GM18861 (cell line): ENCODE measurements around the gene BAD.
A peak's percentile ranks its signal among the peaks of the same experiment; 100 is the strongest.

Experiments
- ATAC-seq: cut with Tn5 transposase; IDR thresholded peaks from one replicate; pipeline ENCODE4 v1.9.1; 2021; ENCODE audit not compliant: unreplicated experiment

Gene BAD

DNA sequence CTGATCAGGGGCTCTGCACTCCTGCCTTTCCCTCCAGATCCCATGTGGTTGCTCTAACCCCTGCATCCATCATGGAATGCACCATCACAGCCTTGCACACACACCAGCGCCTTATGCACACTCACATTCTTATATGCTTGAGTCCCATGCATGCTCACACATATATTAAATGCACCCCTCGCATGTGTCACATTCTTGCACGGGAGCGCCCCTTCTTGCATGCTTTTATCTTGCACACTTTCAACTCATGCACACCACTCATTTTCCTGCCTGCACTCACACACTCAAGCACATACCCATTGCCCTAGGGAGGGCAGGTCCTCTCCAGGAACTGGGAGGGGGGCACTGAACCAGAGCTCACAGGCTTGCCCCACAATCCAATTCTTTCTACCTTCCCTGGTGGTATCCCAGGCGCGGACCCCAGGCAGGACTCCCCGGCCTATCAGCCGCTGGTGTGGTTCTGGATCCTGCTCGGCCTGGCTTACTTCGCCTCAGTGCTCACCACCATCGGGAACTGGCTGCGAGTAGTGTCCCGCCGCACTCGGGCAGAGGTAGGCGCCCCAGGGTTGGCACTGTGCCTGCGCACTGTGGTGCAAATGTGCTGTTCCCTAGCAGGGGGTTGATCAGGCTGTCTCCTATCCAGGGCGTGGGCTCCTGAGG is 13.4 kb upstream of the BAD start:
- no peak for ATAC-seq

GRCh38 chr11:64296830-64297698 is 12.6 kb upstream of the BAD start:
- no peak for ATAC-seq

DNA sequence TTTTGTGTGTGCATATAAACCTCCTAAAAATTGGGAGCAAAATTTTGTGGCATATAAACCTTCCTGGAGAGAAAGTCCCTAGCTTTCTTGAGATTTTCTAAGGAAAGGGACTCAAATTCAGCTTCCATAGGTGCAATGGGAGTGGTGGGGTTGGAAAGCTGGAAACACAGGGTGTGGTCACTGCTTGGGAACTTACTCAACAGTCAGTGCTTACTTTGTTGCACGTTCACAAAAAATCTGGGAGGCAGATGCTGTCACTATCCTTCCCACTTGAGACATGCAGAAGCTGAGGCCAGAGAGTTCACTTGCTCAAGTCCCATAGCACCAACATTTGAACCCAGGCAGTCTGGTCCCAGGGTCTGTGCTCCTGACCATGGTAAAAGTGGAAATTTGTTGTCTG is 11.8 kb upstream of the BAD start:
- no peak for ATAC-seq

DNA sequence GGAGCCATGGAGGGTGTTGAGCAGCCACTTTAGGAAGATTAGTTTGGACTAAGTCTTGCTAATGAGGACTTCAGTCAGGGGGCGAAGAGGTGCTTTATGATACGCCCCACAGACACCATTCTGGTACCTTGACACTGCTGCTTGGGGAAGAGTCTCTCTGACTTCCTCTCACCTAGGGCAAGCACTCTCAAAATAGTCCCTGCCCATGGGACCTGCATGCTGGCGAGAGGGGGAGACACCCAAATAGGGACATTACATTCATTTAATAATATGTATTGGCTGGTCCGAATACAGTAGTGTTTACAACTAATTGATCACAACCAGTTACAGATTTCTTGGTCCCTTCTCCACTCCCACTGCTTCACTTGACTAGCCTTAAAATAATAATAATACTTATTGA is 11.3 kb upstream of the BAD start:
- no peak for ATAC-seq

GRCh38 chr11:64294774-64295173 is 10.3 kb upstream of the BAD start:
- no peak for ATAC-seq

DNA sequence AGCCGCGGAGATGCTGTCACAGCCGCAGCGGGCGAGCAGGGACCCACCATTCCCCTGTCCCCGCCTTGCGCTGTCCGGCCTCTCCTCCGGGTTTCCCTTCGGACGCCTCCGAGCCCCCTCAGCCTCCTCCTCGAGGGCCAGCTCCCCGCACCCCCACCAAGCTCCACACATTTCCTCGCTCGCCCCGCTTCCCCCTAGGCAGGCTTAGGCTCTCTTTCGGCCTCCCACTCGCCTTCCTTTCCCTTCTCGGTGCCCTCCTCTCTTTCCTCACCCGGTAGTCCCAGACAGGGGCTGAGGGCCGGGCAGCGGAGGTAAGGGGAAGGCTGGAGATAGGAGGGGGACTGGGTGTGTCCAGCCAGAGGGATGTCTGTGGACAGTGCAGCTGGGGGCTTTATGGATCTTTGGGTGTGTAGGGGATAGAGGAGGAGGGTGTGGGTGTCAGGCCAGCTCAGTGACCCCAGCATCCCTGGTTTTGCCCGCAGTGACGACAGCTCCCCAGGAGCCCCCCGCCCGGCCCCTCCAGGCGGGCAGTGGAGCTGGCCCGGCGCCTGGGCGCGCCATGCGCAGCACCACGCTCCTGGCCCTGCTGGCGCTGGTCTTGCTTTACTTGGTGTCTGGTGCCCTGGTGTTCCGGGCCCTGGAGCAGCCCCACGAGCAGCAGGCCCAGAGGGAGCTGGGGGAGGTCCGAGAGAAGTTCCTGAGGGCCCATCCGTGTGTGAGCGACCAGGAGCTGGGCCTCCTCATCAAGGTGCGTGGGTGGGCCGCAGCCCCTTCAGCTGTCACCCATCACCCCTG is 8.2 kb upstream of the BAD start:
- ATAC-seq, result no peak

- ATAC-seq, result no peak
Measured at GRCh38 chr11:64291752-64292459, 7.4 kb upstream of the BAD start.

DNA sequence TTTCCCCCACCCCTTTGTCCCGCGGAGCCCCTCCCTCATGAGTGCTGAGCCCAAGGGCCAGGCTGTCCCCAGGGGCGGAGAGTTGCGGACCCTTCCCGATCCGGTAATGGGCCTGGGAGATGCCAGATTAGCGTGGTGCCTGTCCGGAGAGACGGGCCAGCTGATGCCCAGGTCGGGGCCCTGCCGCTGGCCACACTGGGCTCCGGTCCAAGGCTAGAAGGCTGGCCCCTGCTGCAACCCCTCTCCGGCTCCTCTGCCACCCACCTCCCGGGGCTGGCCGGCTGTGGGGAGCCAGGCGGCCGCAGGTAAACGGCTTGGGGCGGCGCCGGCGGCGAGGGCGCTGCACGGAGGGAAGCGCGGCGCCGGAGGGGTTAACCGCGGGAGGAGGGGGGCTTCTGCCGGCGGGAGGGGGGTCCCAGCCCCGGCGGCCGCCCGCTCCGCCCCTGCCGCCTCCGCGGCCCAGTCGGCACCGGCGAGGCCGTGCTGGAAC is 6.8 kb upstream of the BAD start, which contains the start of gene KCNK4:
Gene KCNK4 (plus strand): TSS at position 41 of the 490 bp plus-strand sequence. CDS start 1,717 bp downstream, outside the sequence.
- ATAC-seq, result no peak

DNA sequence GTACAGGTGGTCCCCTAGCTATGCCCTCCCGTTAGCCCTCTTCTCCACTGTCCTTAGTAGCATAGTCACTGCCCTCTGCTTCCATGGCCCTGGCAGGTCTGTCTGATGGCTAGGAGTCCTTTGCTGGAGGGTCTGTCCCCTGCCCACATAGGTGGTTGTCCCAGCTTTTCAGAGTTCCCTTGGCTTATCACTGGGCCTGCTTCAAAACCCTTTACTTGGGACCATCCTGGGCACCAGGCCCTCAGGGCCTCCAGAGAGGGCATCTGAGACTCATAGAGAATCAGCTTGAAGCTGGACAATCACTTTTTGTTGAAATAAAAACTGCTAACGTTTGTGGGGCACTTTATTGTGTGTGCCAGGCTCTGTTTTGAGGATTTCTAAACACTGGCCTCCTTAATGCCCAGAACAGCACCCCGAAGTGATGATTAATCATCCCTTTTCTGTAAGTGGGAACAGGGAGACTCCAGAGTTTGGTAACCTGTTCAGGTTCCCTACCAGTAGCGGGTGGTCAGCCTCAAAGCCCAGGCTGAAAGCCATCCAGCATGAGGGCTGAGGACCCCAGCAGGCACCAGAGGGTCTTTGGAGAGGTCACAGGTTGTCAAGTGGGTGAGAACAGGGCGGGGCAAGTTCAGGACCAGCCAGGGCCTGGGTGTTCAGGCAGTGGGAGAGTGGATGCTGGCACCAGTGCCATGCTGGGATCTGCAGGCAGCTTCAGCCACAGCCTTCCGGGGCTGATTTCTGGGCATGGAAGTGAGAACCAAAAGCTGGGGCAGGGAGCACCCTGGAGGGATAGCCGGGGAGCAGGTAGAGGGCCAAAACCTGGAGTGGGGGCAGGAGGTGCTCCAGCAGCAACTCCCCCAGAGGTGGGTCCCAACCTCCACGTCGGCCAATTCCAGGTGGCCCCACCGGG is 6.1 kb upstream of the BAD start:
- ATAC-seq, result no peak

DNA sequence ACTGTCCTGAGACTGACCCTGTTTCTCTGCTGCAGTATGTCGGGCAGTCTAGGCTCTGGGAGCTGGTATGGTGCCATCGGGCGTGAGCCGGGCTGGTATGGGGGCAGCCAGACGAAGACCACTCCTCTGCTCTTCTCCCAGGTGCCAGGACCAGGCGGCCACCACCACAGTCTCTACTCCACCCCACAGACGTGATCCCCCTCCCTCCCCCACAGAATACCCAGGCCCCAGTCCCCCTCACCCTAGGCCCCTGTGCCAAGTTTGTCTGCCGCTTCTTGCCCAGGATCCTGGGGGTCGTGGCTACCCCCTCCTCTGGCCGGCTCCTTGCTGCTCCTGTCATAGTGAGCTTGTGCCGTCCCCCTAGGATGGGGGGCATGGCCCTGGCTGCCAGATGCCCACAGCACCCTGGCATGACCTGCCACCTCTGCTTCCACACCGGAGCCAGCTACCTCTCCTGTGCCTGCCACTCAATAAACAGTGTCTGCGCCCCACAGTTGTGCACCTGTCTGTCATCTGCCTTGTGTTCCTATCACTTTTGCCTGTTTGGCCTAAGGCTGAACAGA is 4.6 kb upstream of the BAD start:
- no peak for ATAC-seq

GRCh38 chr11:64288353-64288750 is 3.9 kb upstream of the BAD start:
- ATAC-seq, result no peak

DNA sequence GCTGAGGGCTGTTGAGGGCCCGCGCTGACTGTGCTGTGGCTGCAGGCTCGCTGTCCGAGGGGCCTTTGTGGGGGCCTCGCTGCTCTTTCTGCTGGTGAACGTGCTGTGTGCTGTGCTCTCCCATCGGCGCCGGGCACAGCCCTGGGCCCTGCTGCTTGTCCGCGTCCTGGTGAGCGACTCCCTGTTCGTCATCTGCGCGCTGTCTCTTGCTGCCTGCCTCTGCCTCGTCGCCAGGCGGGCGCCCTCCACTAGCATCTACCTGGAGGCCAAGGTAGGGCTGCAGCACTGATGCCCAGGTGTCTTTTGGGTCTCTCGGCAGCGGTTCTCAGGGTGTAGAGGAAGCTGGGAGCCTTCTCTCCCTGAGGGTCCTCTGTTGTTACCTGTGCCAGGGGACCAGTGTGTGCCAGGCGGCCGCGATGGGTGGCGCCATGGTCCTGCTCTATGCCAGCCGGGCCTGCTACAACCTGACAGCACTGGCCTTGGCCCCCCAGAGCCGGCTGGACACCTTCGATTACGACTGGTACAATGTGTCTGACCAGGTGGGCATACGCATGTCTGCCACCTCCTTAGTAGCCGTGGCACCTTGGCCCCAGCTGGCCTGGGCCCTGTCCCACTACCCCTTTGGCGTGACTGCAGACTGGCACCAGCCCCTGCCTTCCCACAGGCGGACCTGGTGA is 3.3 kb upstream of the BAD start:
- ATAC-seq, result no peak

DNA sequence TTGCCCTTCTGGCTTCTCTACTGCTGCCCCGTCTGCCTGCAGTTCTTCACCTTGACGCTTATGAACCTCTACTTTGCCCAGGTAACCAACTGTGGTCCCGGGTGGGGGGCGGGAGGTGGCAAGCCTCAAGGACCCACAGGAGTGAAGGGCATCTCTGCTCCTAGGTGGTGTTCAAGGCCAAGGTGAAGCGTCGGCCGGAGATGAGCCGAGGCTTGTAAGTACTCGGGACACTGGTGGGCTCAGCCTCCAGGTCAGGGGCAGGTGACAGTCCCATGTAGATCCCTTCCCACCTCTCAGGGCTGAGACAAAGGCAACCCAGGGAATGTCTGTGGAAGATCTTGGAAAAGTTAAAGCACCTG is 2.3 kb upstream of the BAD start:
- ATAC-seq, result no peak

DNA sequence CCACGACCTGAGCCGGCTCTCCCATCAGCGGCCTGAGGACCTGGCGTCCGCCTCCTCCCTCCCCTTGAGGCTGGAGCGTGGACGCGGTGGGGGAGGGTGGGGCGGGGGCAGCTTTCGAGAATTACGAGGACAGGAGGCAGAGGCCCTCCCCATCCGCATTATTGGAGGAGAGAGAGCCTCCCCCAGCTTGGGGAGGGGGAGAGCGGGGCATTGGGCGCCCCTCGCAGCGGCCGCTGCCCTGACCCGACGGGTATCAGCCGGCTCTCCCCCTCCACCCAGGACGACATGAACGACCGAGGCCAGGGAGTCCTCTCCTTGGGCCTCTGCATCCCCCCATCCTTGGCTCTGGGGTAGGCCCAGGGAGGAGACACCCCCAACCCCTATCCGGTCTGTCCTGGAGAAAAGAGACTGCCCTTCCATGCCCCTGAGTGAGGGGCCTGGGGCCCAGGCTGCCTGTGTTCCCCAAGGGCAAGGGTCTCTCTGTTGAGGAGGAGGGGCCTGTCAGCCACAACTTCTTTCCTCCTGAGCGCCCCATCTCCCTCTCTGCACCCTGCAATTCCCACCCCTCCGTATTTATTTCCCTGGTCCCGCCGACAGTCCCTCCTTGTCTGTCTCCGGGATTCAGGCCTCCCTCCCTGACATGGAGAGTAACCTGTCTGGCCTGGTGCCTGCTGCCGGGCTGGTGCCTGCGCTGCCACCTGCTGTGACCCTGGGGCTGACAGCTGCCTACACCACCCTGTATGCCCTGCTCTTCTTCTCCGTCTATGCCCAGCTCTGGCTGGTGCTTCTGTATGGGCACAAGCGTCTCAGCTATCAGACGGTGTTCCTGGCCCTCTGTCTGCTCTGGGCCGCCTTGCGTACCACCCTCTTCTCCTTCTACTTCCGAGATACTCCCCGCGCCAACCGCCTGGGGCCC is 1.7 kb upstream of the BAD start:
- no peak for ATAC-seq

DNA sequence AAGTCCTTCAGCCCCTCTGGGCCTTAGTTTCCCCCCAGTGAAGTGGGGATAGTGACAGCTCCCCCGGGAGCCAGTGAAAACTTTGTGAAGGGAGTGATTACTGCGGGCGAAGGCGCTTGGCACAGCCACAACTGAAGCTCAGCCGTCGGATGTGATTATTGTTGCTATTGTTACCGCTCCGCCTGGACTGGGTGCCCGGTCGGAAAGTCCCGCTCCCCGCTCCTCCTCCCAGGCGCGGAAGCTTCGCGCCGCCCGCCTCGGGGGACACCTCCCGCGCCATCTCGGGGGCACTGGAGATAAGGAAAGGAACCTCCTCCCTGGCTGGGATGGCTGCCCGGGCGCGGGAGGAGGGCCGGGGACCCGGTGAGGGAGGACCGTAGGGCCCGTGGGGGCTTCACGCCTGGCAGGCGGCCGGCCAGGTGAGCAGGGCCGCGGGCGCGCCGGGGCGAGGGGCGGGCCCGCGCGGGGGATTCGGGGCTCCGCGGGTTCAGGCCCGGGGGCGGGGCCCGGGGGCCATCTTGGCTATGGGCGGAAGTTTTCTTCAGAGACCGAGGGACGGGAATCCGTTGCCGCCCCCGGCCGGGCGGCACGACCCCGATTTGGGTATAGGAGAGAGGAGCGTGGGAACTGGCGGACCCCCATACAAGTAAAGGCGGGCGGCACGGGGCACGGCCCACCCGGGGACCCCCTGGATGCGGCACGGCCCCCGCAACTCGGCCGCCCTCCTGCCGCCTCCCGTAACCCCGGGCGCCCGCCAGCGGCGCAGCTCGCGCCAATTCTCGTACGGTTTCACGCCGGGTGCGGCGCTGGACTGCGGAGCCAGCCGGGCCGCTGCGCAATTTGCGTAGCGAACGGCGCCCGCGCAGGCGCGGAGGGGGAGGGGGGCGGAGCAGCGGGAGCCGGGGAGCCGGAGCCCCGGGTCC is 758 bp upstream of the BAD start, which contains the start of gene GPR137:
Gene GPR137 (plus strand): TSS at position 887 of the 923 bp plus-strand sequence. CDS start 677 bp downstream, outside the sequence.
- ATAC-seq, result peak; percentile 51

- no peak for ATAC-seq
Measured at GRCh38 chr11:64283092-64283491, 1.4 kb downstream of the BAD start.
